HepG2 (cell line): ENCODE data around the gene PNKP. TPM values are rescaled to one million over a fixed set of nuclear protein-coding genes. Genes with fewer than 3 reads are reported as not detected.

Source experiments
- AKAP8 ChIP-seq: sonication (generic); formaldehyde crosslinking; IDR thresholded peaks from 2 replicates; pipeline ENCODE4 v1.5.1; 2020; ENCODE audit warnings: mild to moderate bottlenecking, missing genetic modification reagents
- ATF6 ChIP-seq: sonication (generic); formaldehyde crosslinking; conservative IDR thresholded peaks from 2 replicates; pipeline ENCODE4 v1.4.0; 2020; ENCODE audit warnings: missing genetic modification reagents
- CAMTA2 ChIP-seq: sonication (generic); formaldehyde crosslinking; IDR thresholded peaks from 2 replicates; pipeline ENCODE4 v1.4.0; 2020; ENCODE audit warnings: mild to moderate bottlenecking, missing genetic modification reagents, borderline replicate concordance
- DRAP1 ChIP-seq: IDR thresholded peaks from 2 replicates; pipeline ENCODE4 v1.6.1; 2016; ENCODE audit warnings: missing genetic modification reagents, missing compliant biosample characterization
- ESRRA ChIP-seq: sonication (generic); formaldehyde crosslinking; IDR thresholded peaks from 2 replicates; pipeline ENCODE4 v1.5.1; 2020; ENCODE audit warnings: mild to moderate bottlenecking, low read depth, missing genetic modification reagents
- FOXK2 ChIP-seq: fragments of 450-650 bp; IDR thresholded peaks from 2 replicates; pipeline ENCODE4 v1.6.1; 2016
- HDAC6 ChIP-seq: fragments of 200-600 bp; sonication (generic); IDR thresholded peaks from 2 replicates; pipeline ENCODE4 v1.7.0; 2017; ENCODE audit warnings: mild to moderate bottlenecking, antibody characterized with exemption, low read length, low read depth
- HNF4A ChIP-seq: sonication (generic); formaldehyde crosslinking; IDR thresholded peaks from 2 replicates; pipeline ENCODE4 v1.4.0; 2020; ENCODE audit warnings: missing genetic modification reagents
- HNRNPK ChIP-seq: fragments of 200-400 bp; formaldehyde crosslinking; IDR thresholded peaks from 2 replicates; pipeline ENCODE4 v1.6.1; 2018; ENCODE audit warnings: low read length, low read depth, moderate library complexity, mild to moderate bottlenecking; ENCODE audit not compliant: poor library complexity, severe bottlenecking
- IRF2 ChIP-seq: IDR thresholded peaks from 2 replicates; pipeline ENCODE4 v1.6.1; 2018; ENCODE audit warnings: missing genetic modification reagents, missing compliant biosample characterization
- KDM5A ChIP-seq: fragments of 200-600 bp; sonication (generic); IDR thresholded peaks from 2 replicates; pipeline ENCODE4 v1.7.0; 2018; ENCODE audit warnings: antibody characterized with exemption, mild to moderate bottlenecking, low read length, borderline replicate concordance
- MAFG ChIP-seq: sonication (generic); formaldehyde crosslinking; IDR thresholded peaks from 2 replicates; pipeline ENCODE4 v1.5.1; 2020; ENCODE audit warnings: mild to moderate bottlenecking, missing genetic modification reagents
- PHF5A ChIP-seq: IDR thresholded peaks from one replicate; pipeline ENCODE4 v1.6.1; 2018; ENCODE audit warnings: low read depth, missing genetic modification reagents; ENCODE audit not compliant: unreplicated experiment
- RBM22 ChIP-seq: fragments of 200-400 bp; formaldehyde crosslinking; optimal IDR thresholded peaks from 2 replicates; pipeline ENCODE3; 2017; ENCODE audit warnings: mild to moderate bottlenecking, low read length, moderate library complexity
- SKIL ChIP-seq: sonication (generic); formaldehyde crosslinking; IDR thresholded peaks from 2 replicates; pipeline ENCODE4 v1.8.0; 2022; ENCODE audit warnings: missing genetic modification reagents, mild to moderate bottlenecking, moderate library complexity, borderline replicate concordance
- SMARCE1 ChIP-seq: fragments of 450-650 bp; IDR thresholded peaks from 2 replicates; pipeline ENCODE4 v1.6.1; 2017; ENCODE audit warnings: borderline replicate concordance
- SNAPC2 ChIP-seq: sonication (generic); formaldehyde crosslinking; IDR thresholded peaks from 2 replicates; pipeline ENCODE4 v1.8.1; 2022; ENCODE audit warnings: mild to moderate bottlenecking, missing genetic modification reagents
- SPEN ChIP-seq: sonication (generic); formaldehyde crosslinking; IDR thresholded peaks from 2 replicates; pipeline ENCODE4 v1.5.1; 2020; ENCODE audit warnings: low read depth, mild to moderate bottlenecking, missing genetic modification reagents
- ZC3H13 ChIP-seq: sonication (generic); formaldehyde crosslinking; IDR thresholded peaks from 2 replicates; pipeline ENCODE4 v1.8.1; 2023; ENCODE audit warnings: mild to moderate bottlenecking, missing genetic modification reagents, moderate library complexity
- ZNF124 ChIP-seq: sonication (generic); formaldehyde crosslinking; IDR thresholded peaks from 2 replicates; pipeline ENCODE4 v1.4.0; 2020; ENCODE audit warnings: missing genetic modification reagents
- ZNF160 ChIP-seq: sonication (generic); formaldehyde crosslinking; IDR thresholded peaks from 2 replicates; pipeline ENCODE4 v1.8.0; 2022; ENCODE audit warnings: mild to moderate bottlenecking, inconsistent platforms, missing genetic modification reagents
- ZNF331 ChIP-seq: sonication (generic); formaldehyde crosslinking; IDR thresholded peaks from 2 replicates; pipeline ENCODE4 v1.4.0; 2020; ENCODE audit warnings: missing genetic modification reagents
- ZNF589 ChIP-seq: sonication (generic); formaldehyde crosslinking; conservative IDR thresholded peaks from 2 replicates; pipeline ENCODE4 v1.8.0; 2022; ENCODE audit warnings: mild to moderate bottlenecking, moderate library complexity, missing genetic modification reagents
- ZNF644 ChIP-seq: IDR thresholded peaks from 2 replicates; pipeline ENCODE4 v1.6.1; 2016; ENCODE audit warnings: low read depth
- ZNF691 ChIP-seq: sonication (generic); formaldehyde crosslinking; IDR thresholded peaks from 2 replicates; pipeline ENCODE4 v1.4.0; 2020; ENCODE audit warnings: missing genetic modification reagents, low read depth, mild to moderate bottlenecking, borderline replicate concordance
- ZNF879 ChIP-seq: sonication (generic); formaldehyde crosslinking; IDR thresholded peaks from 2 replicates; pipeline ENCODE4 v1.8.1; 2023; ENCODE audit warnings: missing genetic modification reagents
- polyA plus RNA-seq, 8 experiments: library from polyadenylated mRNA; depleted of rRNA in 3 of 8; stranded (reverse) in 7 of 8; unstranded in 1 of 8; fragments of >200 nt; fragmentation: Illumina TruSeq in 4 of 8; extraction: Trizol in 4 of 8; gene quantifications; 2 replicates each; pipeline versions ENCODE4 v1.2.1 to v1.2.3, GENCODE V29; 2011 to 2016; ENCODE audit warnings: low read depth in 4 of 8, missing spikeins in 1 of 8, mixed read lengths in 1 of 8; ENCODE audit not compliant: insufficient read depth in 1 of 8
- total RNA-seq, 5 experiments: library from RNA; depleted of rRNA; stranded (reverse); fragments of >200 nt; fragmentation: Illumina TruSeq; extraction: Trizol; gene quantifications; 2 replicates each; pipeline ENCODE4 v1.2.3, GENCODE V29; 2016; ENCODE audit warnings: low read depth in 1 of 5

The PNKP gene
- total and polyA plus RNA-seq, 2 of the 13 experiments (the other 11 are each of a cell fraction or from before 2014, with no cell fraction given) = 12.7 to 27.1 TPM

GRCh38 chr19:49850487-49851342 is 16.7 kb downstream of the PNKP start, which contains the start of gene PTOV1 (continued):
- TF ChIP-seq IRF2 (CRISPR knock-in tag) = no peak; the same call in none of the 2 replicates
- peak; percentile 74 for TF ChIP-seq FOXK2
- TF ChIP-seq RBM22 = no peak
- no peak for TF ChIP-seq ZNF691 (CRISPR knock-in tag)
- TF ChIP-seq SPEN (CRISPR knock-in tag) = peak; percentile 88
- TF ChIP-seq ZNF124 (CRISPR knock-in tag) = no peak
- TF ChIP-seq ZNF331 (CRISPR knock-in tag) = peak; percentile 74
- no peak for TF ChIP-seq SMARCE1
- TF ChIP-seq ZNF589 = 0 out of 2 replicates have a peak, but pooled peaks have one; percentile 52
- no peak for TF ChIP-seq ESRRA (CRISPR knock-in tag)
- peak; percentile 24 for TF ChIP-seq PHF5A (CRISPR knock-in tag)
- no peak for TF ChIP-seq ATF6 (CRISPR knock-in tag)
- TF ChIP-seq DRAP1 (CRISPR knock-in tag) = peak; percentile 46
- no peak for TF ChIP-seq SKIL (CRISPR knock-in tag)
- TF ChIP-seq HNRNPK = no peak
- no peak for TF ChIP-seq HNF4A (CRISPR knock-in tag)
- TF ChIP-seq ZNF160 (CRISPR knock-in tag) = no peak; the same call in 1 of the 2 replicates
- no peak for TF ChIP-seq ZNF644 (CRISPR knock-in tag)
- 0 out of 2 replicates have a peak, but pooled peaks have one; percentile 53 for TF ChIP-seq CAMTA2 (CRISPR knock-in tag)
- no peak for TF ChIP-seq SNAPC2 (CRISPR knock-in tag)
- TF ChIP-seq MAFG (CRISPR knock-in tag) = no peak
- TF ChIP-seq ZNF879 = 0 out of 2 replicates have a peak, but pooled peaks have one; percentile 53
- peak; percentile 54; the same call in 1 of the 2 replicates for TF ChIP-seq KDM5A
- no peak for TF ChIP-seq HDAC6
- no peak for TF ChIP-seq ZC3H13 (CRISPR knock-in tag)
- TF ChIP-seq AKAP8 (CRISPR knock-in tag) = peak; percentile 79
